ENCODE results near the gene CNTN2. TPM values are rescaled to one million over a fixed set of nuclear protein-coding genes. Genes with fewer than 3 reads are reported as not detected.

The CNTN2 gene
- total RNA-seq, 6 experiments from 2014 or later = not detected

- Mint-ChIP-seq H3K36me3 (ENCODE audit: low read depth) (no peaks in the 10 kb centered on the region), H3K27ac (no peak overlapping the region), H3K4me1 (ENCODE audit: low read depth) (no peaks in the 10 kb centered on the region), H3K9me3 (no peaks in the 10 kb centered on the region), H3K4me3 (no peak overlapping the region), H3K27me3 (ENCODE audit: insufficient read depth) (peaks cover 24% of the 10 kb centered on the region)
- TF ChIP-seq, protein P1, sequence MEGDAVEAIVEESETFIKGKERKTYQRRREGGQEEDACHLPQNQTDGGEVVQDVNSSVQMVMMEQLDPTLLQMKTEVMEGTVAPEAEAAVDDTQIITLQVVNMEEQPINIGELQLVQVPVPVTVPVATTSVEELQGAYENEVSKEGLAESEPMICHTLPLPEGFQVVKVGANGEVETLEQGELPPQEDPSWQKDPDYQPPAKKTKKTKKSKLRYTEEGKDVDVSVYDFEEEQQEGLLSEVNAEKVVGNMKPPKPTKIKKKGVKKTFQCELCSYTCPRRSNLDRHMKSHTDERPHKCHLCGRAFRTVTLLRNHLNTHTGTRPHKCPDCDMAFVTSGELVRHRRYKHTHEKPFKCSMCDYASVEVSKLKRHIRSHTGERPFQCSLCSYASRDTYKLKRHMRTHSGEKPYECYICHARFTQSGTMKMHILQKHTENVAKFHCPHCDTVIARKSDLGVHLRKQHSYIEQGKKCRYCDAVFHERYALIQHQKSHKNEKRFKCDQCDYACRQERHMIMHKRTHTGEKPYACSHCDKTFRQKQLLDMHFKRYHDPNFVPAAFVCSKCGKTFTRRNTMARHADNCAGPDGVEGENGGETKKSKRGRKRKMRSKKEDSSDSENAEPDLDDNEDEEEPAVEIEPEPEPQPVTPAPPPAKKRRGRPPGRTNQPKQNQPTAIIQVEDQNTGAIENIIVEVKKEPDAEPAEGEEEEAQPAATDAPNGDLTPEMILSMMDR (IDR thresholded peaks at IDR 0.05) = no peak
- DNase-seq = no peak
Observed at GRCh38 chr1:205069371-205070125, 26.5 kb downstream of the CNTN2 start.

DNA sequence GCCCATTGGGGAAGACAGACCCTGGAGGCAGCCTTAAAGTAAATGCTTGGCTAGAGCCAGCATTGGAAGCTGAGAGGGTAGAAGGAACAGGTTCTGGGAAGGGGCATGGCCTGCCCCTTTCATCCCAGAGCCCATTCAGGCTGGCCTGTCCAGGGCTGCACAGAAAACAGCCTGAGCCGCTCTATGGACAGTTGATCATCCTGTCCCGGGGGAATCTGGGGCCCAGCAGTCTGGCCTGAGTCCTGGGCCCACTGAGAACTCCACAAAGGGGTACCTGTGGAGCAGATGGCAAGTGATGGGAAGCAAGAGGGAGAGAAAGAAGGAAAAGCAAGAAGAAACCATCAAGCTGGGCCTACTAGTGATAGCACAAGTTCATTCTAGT lies 28.0 kb downstream of the CNTN2 start:
- TF ChIP-seq, protein P1 (IDR thresholded peaks at IDR 0.05) = no peak
- no peak for DNase-seq
- peaks cover 16% of the 10 kb centered on the region for H3K27me3 Mint-ChIP-seq (ENCODE audit: insufficient read depth)
- H3K4me3 Mint-ChIP-seq = no peak overlapping the region
- H3K9me3 Mint-ChIP-seq = no peaks in the 10 kb centered on the region
- no peaks in the 10 kb centered on the region for H3K36me3 Mint-ChIP-seq (ENCODE audit: low read depth)
- H3K4me1 Mint-ChIP-seq (ENCODE audit: low read depth) = no peaks in the 10 kb centered on the region
- no peak overlapping the region for H3K27ac Mint-ChIP-seq

DNA sequence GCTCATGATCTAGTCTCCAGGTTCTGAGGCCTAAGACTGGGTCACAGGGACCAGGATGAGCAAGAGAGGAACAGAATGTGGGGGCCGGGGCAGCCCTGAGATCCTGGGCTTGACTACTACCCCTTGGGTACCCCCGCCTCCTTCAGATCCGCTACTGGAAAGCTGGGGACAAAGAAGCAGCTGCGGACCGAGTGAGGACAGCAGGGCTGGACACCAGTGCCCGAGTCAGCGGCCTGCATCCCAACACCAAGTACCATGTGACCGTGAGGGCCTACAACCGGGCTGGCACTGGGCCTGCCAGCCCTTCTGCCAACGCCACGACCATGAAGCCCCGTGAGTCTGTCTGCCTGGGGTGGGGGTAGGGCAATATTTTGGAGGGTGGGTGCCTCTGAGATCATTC lies 28.8 kb downstream of the CNTN2 start:
- H3K27ac Mint-ChIP-seq = no peak overlapping the region
- TF ChIP-seq, protein P1 (IDR thresholded peaks at IDR 0.05) = no peak
- H3K4me1 Mint-ChIP-seq (ENCODE audit: low read depth) = no peaks in the 10 kb centered on the region
- peaks cover 19% of the 10 kb centered on the region for H3K27me3 Mint-ChIP-seq (ENCODE audit: insufficient read depth)
- H3K9me3 Mint-ChIP-seq = no peaks in the 10 kb centered on the region
- H3K4me3 Mint-ChIP-seq = no peak overlapping the region
- no peaks in the 10 kb centered on the region for H3K36me3 Mint-ChIP-seq (ENCODE audit: low read depth)
- DNase-seq = no peak

DNA sequence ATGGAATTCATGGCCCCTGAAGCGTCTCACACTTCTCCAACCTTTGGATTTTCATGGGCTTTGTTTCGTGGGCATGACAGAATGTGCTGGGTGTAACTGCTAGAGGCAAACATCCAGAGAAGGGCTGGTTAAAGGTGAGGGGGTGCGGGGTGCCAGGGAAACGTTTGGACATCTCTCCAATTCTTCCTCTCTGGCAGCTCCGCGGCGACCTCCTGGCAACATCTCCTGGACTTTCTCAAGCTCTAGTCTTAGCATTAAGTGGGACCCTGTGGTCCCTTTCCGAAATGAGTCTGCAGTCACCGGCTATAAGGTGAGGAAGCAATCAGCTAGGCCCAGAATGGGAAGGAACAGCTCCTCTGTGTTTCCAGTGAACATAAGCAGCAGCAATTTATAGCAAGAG lies 29.3 kb downstream of the CNTN2 start:
- H3K36me3 Mint-ChIP-seq (ENCODE audit: low read depth) = no peaks in the 10 kb centered on the region
- no peaks in the 10 kb centered on the region for H3K9me3 Mint-ChIP-seq
- TF ChIP-seq, protein P1 (IDR thresholded peaks at IDR 0.05) = no peak
- DNase-seq = no peak
- no peaks in the 10 kb centered on the region for H3K4me1 Mint-ChIP-seq (ENCODE audit: low read depth)
- H3K4me3 Mint-ChIP-seq = no peak overlapping the region
- peaks cover 20% of the 10 kb centered on the region for H3K27me3 Mint-ChIP-seq (ENCODE audit: insufficient read depth)
- no peak overlapping the region for H3K27ac Mint-ChIP-seq

DNA sequence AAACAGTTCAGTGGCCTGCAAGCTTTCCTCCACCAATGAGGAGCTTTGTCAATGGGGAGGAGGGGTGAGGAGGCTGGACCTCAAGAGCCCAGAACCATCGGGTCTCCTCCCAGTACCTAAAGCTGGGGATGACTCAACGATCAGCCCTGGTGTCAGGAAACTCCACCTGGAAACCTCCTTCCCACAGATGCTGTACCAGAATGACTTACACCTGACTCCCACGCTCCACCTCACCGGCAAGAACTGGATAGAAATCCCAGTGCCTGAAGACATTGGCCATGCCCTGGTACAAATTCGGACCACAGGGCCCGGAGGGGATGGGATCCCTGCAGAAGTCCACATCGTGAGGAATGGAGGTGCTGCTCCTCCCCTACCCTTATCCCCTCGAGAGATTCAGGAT lies 29.9 kb downstream of the CNTN2 start:
- no peaks in the 10 kb centered on the region for H3K36me3 Mint-ChIP-seq (ENCODE audit: low read depth)
- no peak overlapping the region for H3K27ac Mint-ChIP-seq
- TF ChIP-seq, protein P1 (IDR thresholded peaks at IDR 0.05) = no peak
- H3K4me1 Mint-ChIP-seq (ENCODE audit: low read depth) = no peaks in the 10 kb centered on the region
- DNase-seq = no peak
- H3K4me3 Mint-ChIP-seq = no peak overlapping the region
- peaks cover 22% of the 10 kb centered on the region for H3K27me3 Mint-ChIP-seq (ENCODE audit: insufficient read depth)
- H3K9me3 Mint-ChIP-seq = no peaks in the 10 kb centered on the region

Measured in HFFc6 (cell line).